IMR-90 (cell line): ENCODE measurements around the gene ANKRD33B.

Source experiments
- BHLHE40 ChIP-seq: fragments of 150-350 bp; IDR thresholded peaks from 2 replicates; pipeline ENCODE4 v1.6.1; 2016; ENCODE audit warnings: mild to moderate bottlenecking, low read depth, low read length
- CEBPB ChIP-seq: IDR thresholded peaks from 2 replicates; pipeline ENCODE4 v1.6.1; 2012; ENCODE audit warnings: low read depth, low read length, improper control_type of control experiment
- CHD1 ChIP-seq: IDR thresholded peaks from 2 replicates; pipeline ENCODE4 v1.6.1; 2012; ENCODE audit warnings: low read depth, low read length, improper control_type of control experiment
- CTCF ChIP-seq: conservative IDR thresholded peaks from 2 replicates; pipeline ENCODE4 v1.5.1; 2012; ENCODE audit warnings: mild to moderate bottlenecking, low read depth, low read length, improper control_type of control experiment
- ELK1 ChIP-seq: fragments of 150-350 bp; IDR thresholded peaks from 2 replicates; pipeline ENCODE4 v1.6.1; 2016; ENCODE audit warnings: low read depth, mild to moderate bottlenecking, low read length, moderate library complexity, borderline replicate concordance
- MAZ ChIP-seq: IDR thresholded peaks from 2 replicates; pipeline ENCODE4 v1.6.1; 2012; ENCODE audit warnings: low read depth, mild to moderate bottlenecking, low read length, improper control_type of control experiment, moderate library complexity, borderline replicate concordance
- MXI1 ChIP-seq: IDR thresholded peaks from 2 replicates; pipeline ENCODE4 v1.6.1; 2012; ENCODE audit warnings: low read depth, mild to moderate bottlenecking, low read length, moderate library complexity, borderline replicate concordance
- NFE2L2 ChIP-seq: fragments of 150-350 bp; IDR thresholded peaks from 2 replicates; pipeline ENCODE4 v1.6.1; 2016; ENCODE audit warnings: low read depth, mild to moderate bottlenecking, low read length
- POLR2A ChIP-seq: IDR thresholded peaks from 2 replicates; pipeline ENCODE4 v1.6.1; 2012; ENCODE audit warnings: mild to moderate bottlenecking, low read depth, low read length
- RAD21 ChIP-seq: IDR thresholded peaks from 2 replicates; pipeline ENCODE4 v1.6.1; 2012; ENCODE audit warnings: low read length, improper control_type of control experiment
- RCOR1 ChIP-seq: IDR thresholded peaks from 2 replicates; pipeline ENCODE4 v1.6.1; 2012; ENCODE audit warnings: mild to moderate bottlenecking, low read length, improper control_type of control experiment; ENCODE audit not compliant: insufficient replicate concordance
- RFX5 ChIP-seq: IDR thresholded peaks from 2 replicates; pipeline ENCODE4 v1.8.0; 2012; ENCODE audit warnings: low read depth, mild to moderate bottlenecking, low read length, moderate library complexity
- SMC3 ChIP-seq: fragments of 150-350 bp; IDR thresholded peaks from 2 replicates; pipeline ENCODE4 v1.6.1; 2016; ENCODE audit warnings: low read depth, mild to moderate bottlenecking, antibody characterized with exemption, low read length, moderate library complexity
- USF2 ChIP-seq: fragments of 150-350 bp; IDR thresholded peaks from 2 replicates; pipeline ENCODE4 v1.6.1; 2017; ENCODE audit warnings: mild to moderate bottlenecking, antibody characterized with exemption, low read length, low read depth

GRCh38 chr5:10552183-10553143 is 11.4 kb upstream of the ANKRD33B start:
- TF ChIP-seq CTCF (no peak), POLR2A (no peak), MAZ (no peak), NFE2L2 (no peak), CHD1 (no peak), BHLHE40 (no peak), USF2 (no peak), CEBPB (no peak), RFX5 (no peak), RAD21 (no peak), ELK1 (no peak), RCOR1 (no peak), SMC3 (no peak), MXI1 (no peak)
